ENCODE data around the gene LRRN4CL.

The LRRN4CL gene

DNA sequence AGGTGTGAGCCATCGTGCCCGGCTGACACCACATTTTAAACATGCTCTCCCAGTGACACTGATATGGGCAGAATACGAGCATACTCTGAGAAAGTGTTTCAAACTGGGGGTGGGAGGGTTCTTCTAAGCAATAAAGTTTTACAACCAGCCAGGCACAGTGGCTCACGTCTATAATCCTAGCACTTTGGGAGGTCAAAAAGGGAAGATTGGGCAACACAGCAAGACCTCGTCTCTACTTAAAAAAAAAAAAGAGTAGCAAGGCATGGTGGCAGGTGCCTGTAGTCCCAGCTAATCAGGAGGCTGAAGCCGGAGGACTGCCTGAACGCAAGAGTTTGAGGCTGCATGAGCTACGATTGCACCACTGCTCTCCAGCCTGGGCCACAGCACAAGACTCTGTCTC lies 45.1 kb downstream of the LRRN4CL start:
- no peaks in the 10 kb centered on the region for H3K9me3 Mint-ChIP-seq
- H3K27me3 Mint-ChIP-seq (ENCODE audit: low read depth, poor library complexity): peaks cover 6% of the 10 kb centered on the region
- peak overlapping the region; percentile 68 for H3K4me3 Mint-ChIP-seq
- H3K27ac Mint-ChIP-seq: peak overlapping the region; percentile 39
- DNase-seq: no peak
- TF ChIP-seq, protein P1, sequence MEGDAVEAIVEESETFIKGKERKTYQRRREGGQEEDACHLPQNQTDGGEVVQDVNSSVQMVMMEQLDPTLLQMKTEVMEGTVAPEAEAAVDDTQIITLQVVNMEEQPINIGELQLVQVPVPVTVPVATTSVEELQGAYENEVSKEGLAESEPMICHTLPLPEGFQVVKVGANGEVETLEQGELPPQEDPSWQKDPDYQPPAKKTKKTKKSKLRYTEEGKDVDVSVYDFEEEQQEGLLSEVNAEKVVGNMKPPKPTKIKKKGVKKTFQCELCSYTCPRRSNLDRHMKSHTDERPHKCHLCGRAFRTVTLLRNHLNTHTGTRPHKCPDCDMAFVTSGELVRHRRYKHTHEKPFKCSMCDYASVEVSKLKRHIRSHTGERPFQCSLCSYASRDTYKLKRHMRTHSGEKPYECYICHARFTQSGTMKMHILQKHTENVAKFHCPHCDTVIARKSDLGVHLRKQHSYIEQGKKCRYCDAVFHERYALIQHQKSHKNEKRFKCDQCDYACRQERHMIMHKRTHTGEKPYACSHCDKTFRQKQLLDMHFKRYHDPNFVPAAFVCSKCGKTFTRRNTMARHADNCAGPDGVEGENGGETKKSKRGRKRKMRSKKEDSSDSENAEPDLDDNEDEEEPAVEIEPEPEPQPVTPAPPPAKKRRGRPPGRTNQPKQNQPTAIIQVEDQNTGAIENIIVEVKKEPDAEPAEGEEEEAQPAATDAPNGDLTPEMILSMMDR (IDR thresholded peaks at IDR 0.05): no peak
- H3K36me3 Mint-ChIP-seq (ENCODE audit: low read depth): peaks cover 32% of the 10 kb centered on the region
- H3K4me1 Mint-ChIP-seq: peaks cover 35% of the 10 kb centered on the region
